ENCODE results near the gene GALNTL6.

DNA sequence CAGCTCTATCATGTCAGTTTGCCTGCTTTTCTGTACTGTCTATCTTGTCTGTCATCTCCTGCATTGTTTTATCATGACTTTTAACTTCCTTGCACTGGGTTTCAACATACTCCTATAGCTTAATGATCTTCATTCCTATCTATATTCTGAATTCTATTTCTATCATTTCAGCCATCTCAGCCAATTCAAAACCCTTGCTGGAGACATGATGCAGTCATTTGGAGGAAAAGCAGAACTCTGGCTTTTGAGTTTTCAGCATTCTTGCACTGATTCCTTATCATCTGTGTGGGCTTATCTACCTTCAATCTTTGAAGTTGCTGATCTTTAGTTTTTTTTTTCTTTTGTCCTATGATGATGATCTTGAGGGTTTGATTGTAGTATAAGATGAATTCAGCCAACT lies 861.6 kb downstream of the GALNTL6 start:
- no peak for TF ChIP-seq POLR2AphosphoS5 (IDR thresholded peaks at IDR 0.05; ENCODE audit: low read depth)
- TF ChIP-seq, protein P1, sequence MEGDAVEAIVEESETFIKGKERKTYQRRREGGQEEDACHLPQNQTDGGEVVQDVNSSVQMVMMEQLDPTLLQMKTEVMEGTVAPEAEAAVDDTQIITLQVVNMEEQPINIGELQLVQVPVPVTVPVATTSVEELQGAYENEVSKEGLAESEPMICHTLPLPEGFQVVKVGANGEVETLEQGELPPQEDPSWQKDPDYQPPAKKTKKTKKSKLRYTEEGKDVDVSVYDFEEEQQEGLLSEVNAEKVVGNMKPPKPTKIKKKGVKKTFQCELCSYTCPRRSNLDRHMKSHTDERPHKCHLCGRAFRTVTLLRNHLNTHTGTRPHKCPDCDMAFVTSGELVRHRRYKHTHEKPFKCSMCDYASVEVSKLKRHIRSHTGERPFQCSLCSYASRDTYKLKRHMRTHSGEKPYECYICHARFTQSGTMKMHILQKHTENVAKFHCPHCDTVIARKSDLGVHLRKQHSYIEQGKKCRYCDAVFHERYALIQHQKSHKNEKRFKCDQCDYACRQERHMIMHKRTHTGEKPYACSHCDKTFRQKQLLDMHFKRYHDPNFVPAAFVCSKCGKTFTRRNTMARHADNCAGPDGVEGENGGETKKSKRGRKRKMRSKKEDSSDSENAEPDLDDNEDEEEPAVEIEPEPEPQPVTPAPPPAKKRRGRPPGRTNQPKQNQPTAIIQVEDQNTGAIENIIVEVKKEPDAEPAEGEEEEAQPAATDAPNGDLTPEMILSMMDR (conservative IDR thresholded peaks at IDR 0.05; ENCODE audit: low read depth in 2 of 2) = no peak
- TF ChIP-seq, protein P2, sequence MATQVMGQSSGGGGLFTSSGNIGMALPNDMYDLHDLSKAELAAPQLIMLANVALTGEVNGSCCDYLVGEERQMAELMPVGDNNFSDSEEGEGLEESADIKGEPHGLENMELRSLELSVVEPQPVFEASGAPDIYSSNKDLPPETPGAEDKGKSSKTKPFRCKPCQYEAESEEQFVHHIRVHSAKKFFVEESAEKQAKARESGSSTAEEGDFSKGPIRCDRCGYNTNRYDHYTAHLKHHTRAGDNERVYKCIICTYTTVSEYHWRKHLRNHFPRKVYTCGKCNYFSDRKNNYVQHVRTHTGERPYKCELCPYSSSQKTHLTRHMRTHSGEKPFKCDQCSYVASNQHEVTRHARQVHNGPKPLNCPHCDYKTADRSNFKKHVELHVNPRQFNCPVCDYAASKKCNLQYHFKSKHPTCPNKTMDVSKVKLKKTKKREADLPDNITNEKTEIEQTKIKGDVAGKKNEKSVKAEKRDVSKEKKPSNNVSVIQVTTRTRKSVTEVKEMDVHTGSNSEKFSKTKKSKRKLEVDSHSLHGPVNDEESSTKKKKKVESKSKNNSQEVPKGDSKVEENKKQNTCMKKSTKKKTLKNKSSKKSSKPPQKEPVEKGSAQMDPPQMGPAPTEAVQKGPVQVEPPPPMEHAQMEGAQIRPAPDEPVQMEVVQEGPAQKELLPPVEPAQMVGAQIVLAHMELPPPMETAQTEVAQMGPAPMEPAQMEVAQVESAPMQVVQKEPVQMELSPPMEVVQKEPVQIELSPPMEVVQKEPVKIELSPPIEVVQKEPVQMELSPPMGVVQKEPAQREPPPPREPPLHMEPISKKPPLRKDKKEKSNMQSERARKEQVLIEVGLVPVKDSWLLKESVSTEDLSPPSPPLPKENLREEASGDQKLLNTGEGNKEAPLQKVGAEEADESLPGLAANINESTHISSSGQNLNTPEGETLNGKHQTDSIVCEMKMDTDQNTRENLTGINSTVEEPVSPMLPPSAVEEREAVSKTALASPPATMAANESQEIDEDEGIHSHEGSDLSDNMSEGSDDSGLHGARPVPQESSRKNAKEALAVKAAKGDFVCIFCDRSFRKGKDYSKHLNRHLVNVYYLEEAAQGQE (IDR thresholded peaks at IDR 0.05; ENCODE audit: unreplicated experiment) = no peak
- TF ChIP-seq, protein P3, sequence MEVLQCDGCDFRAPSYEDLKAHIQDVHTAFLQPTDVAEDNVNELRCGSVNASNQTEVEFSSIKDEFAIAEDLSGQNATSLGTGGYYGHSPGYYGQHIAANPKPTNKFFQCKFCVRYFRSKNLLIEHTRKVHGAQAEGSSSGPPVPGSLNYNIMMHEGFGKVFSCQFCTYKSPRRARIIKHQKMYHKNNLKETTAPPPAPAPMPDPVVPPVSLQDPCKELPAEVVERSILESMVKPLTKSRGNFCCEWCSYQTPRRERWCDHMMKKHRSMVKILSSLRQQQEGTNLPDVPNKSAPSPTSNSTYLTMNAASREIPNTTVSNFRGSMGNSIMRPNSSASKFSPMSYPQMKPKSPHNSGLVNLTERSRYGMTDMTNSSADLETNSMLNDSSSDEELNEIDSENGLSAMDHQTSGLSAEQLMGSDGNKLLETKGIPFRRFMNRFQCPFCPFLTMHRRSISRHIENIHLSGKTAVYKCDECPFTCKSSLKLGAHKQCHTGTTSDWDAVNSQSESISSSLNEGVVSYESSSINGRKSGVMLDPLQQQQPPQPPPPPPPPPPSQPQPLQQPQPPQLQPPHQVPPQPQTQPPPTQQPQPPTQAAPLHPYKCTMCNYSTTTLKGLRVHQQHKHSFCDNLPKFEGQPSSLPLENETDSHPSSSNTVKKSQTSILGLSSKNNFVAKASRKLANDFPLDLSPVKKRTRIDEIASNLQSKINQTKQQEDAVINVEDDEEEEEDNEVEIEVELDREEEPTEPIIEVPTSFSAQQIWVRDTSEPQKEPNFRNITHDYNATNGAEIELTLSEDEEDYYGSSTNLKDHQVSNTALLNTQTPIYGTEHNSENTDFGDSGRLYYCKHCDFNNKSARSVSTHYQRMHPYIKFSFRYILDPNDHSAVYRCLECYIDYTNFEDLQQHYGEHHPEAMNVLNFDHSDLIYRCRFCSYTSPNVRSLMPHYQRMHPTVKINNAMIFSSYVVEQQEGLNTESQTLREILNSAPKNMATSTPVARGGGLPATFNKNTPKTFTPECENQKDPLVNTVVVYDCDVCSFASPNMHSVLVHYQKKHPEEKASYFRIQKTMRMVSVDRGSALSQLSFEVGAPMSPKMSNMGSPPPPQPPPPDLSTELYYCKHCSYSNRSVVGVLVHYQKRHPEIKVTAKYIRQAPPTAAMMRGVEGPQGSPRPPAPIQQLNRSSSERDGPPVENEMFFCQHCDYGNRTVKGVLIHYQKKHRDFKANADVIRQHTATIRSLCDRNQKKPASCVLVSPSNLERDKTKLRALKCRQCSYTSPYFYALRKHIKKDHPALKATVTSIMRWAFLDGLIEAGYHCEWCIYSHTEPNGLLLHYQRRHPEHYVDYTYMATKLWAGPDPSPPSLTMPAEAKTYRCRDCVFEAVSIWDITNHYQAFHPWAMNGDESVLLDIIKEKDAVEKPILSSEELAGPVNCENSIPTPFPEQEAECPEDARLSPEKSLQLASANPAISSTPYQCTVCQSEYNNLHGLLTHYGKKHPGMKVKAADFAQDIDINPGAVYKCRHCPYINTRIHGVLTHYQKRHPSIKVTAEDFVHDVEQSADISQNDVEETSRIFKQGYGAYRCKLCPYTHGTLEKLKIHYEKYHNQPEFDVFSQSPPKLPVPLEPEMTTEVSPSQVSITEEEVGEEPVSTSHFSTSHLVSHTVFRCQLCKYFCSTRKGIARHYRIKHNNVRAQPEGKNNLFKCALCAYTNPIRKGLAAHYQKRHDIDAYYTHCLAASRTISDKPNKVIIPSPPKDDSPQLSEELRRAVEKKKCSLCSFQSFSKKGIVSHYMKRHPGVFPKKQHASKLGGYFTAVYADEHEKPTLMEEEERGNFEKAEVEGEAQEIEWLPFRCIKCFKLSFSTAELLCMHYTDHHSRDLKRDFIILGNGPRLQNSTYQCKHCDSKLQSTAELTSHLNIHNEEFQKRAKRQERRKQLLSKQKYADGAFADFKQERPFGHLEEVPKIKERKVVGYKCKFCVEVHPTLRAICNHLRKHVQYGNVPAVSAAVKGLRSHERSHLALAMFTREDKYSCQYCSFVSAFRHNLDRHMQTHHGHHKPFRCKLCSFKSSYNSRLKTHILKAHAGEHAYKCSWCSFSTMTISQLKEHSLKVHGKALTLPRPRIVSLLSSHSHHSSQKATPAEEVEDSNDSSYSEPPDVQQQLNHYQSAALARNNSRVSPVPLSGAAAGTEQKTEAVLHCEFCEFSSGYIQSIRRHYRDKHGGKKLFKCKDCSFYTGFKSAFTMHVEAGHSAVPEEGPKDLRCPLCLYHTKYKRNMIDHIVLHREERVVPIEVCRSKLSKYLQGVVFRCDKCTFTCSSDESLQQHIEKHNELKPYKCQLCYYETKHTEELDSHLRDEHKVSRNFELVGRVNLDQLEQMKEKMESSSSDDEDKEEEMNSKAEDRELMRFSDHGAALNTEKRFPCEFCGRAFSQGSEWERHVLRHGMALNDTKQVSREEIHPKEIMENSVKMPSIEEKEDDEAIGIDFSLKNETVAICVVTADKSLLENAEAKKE (CRISPR knock-in tag; IDR thresholded peaks at IDR 0.05) = no peak
- TF ChIP-seq CREB1 (CRISPR knock-in tag; IDR thresholded peaks at IDR 0.05; ENCODE audit: low read depth) = no peak
- TF ChIP-seq EZH2 (IDR thresholded peaks at IDR 0.05; ENCODE audit: low read depth, unreplicated experiment) = no peak
- TF ChIP-seq EZH2phosphoT487 (IDR thresholded peaks at IDR 0.05; ENCODE audit: unreplicated experiment) = no peak
- no peak for TF ChIP-seq JUNB (IDR thresholded peaks at IDR 0.05; ENCODE audit: unreplicated experiment)
- no peak for TF ChIP-seq ZNF331 (CRISPR knock-in tag; IDR thresholded peaks at IDR 0.05; ENCODE audit: low read depth)
- TF ChIP-seq ZNF114 (CRISPR knock-in tag; IDR thresholded peaks at IDR 0.05) = no peak
- TF ChIP-seq, protein P4, sequence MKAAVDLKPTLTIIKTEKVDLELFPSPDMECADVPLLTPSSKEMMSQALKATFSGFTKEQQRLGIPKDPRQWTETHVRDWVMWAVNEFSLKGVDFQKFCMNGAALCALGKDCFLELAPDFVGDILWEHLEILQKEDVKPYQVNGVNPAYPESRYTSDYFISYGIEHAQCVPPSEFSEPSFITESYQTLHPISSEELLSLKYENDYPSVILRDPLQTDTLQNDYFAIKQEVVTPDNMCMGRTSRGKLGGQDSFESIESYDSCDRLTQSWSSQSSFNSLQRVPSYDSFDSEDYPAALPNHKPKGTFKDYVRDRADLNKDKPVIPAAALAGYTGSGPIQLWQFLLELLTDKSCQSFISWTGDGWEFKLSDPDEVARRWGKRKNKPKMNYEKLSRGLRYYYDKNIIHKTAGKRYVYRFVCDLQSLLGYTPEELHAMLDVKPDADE (IDR thresholded peaks at IDR 0.05) = no peak
- TF ChIP-seq STAT1 (IDR thresholded peaks at IDR 0.05; ENCODE audit: unreplicated experiment) = no peak
- no peak for TF ChIP-seq NANOG (IDR thresholded peaks at IDR 0.05; ENCODE audit: borderline replicate concordance)
